H9 (cell line): Measurements from ENCODE around the gene CADM1. TPM values are rescaled to one million over a fixed set of nuclear protein-coding genes. Genes with fewer than 3 reads are reported as not detected.

Experiments
- DNase-seq: peaks from one replicate; pipeline ENCODE4 v3.0.0-alpha.2; 2017
- H2AFZ ChIP-seq: one replicate; pipeline ENCODE4 v1.6.1; 2013; ENCODE audit warnings: mild to moderate bottlenecking, low read length, control low read depth, moderate library complexity
- H2AK5ac ChIP-seq: 2 replicates; pipeline ENCODE4 v1.6.1; 2013; ENCODE audit warnings: low read length, control low read depth, mixed read lengths; ENCODE audit not compliant: insufficient read length
- H2BK120ac ChIP-seq: one replicate; pipeline ENCODE4 v1.6.1; 2013; ENCODE audit warnings: low read depth, mild to moderate bottlenecking, low read length, control low read depth, inconsistent platforms; ENCODE audit not compliant: poor library complexity, severe bottlenecking
- H2BK12ac ChIP-seq: 2 replicates; pipeline ENCODE4 v1.6.1; 2013; ENCODE audit warnings: low read length, control low read depth, mixed read lengths, low read depth; ENCODE audit not compliant: insufficient read length
- H2BK15ac ChIP-seq: 2 replicates; pipeline ENCODE4 v1.6.1; 2013; ENCODE audit warnings: low read depth, low read length, control low read depth
- H2BK20ac ChIP-seq: one replicate; pipeline ENCODE4 v1.6.1; 2013; ENCODE audit warnings: low read depth, mild to moderate bottlenecking, low read length, control low read depth, inconsistent platforms; ENCODE audit not compliant: poor library complexity, severe bottlenecking
- H2BK5ac ChIP-seq: 2 replicates; pipeline ENCODE4 v1.6.1; 2013; ENCODE audit warnings: low read length, control low read depth, mixed read lengths; ENCODE audit not compliant: insufficient read length
- H3K14ac ChIP-seq: 2 replicates; pipeline ENCODE4 v1.6.1; 2013; ENCODE audit warnings: low read length, control low read depth; ENCODE audit not compliant: insufficient read depth
- H3K18ac ChIP-seq: 2 replicates; pipeline ENCODE4 v1.6.1; 2013; ENCODE audit warnings: low read depth, mild to moderate bottlenecking, mixed read lengths, low read length, control low read depth; ENCODE audit not compliant: insufficient read length
- H3K23ac ChIP-seq: 2 replicates; pipeline ENCODE4 v1.6.1; 2013; ENCODE audit warnings: low read length, control low read depth, mixed read lengths, low read depth; ENCODE audit not compliant: insufficient read length
- H3K23me2 ChIP-seq: 2 replicates; pipeline ENCODE4 v1.6.1; 2013; ENCODE audit warnings: low read depth, mild to moderate bottlenecking, mixed read lengths, low read length, control low read depth; ENCODE audit not compliant: insufficient read length, poor library complexity, severe bottlenecking
- H3K27ac ChIP-seq: 2 replicates; pipeline ENCODE4 v1.5.1; 2013; ENCODE audit warnings: low read length, control low read depth, mixed read lengths, low read depth; ENCODE audit not compliant: insufficient read length
- H3K27me3 ChIP-seq: 2 replicates; pipeline ENCODE4 v1.6.1; 2013; ENCODE audit warnings: low read length, control low read depth, inconsistent platforms; ENCODE audit not compliant: insufficient read depth
- H3K4ac ChIP-seq: 2 replicates; pipeline ENCODE4 v1.6.1; 2013; ENCODE audit warnings: low read depth, mild to moderate bottlenecking, control low read depth, inconsistent platforms, low read length, moderate library complexity
- H3K4me1 ChIP-seq: 2 replicates; pipeline ENCODE4 v1.6.1; 2013; ENCODE audit warnings: low read length, control low read depth, inconsistent platforms; ENCODE audit not compliant: insufficient read depth
- H3K4me2 ChIP-seq: 2 replicates; pipeline ENCODE4 v1.6.1; 2013; ENCODE audit warnings: low read length, control low read depth, mixed read lengths; ENCODE audit not compliant: insufficient read length, insufficient read depth
- H3K56ac ChIP-seq: 2 replicates; pipeline ENCODE4 v1.6.1; 2013; ENCODE audit warnings: low read depth, mild to moderate bottlenecking, mixed read lengths, low read length, control low read depth; ENCODE audit not compliant: insufficient read length
- H3K79me1 ChIP-seq: 2 replicates; pipeline ENCODE4 v1.6.1; 2013; ENCODE audit warnings: low read depth, mild to moderate bottlenecking, moderate library complexity, low read length, control low read depth, inconsistent platforms; ENCODE audit not compliant: insufficient read depth, poor library complexity, severe bottlenecking
- H3K79me2 ChIP-seq: 2 replicates; pipeline ENCODE4 v1.6.1; 2013; ENCODE audit warnings: low read length, control low read depth, inconsistent platforms; ENCODE audit not compliant: insufficient read depth
- H3K9ac ChIP-seq: 2 replicates; pipeline ENCODE4 v1.6.1; 2013; ENCODE audit warnings: low read length, control low read depth, mixed read lengths; ENCODE audit not compliant: insufficient read length; ENCODE audit errors: extremely low read depth
- H3K9me3 ChIP-seq: one replicate; pipeline ENCODE4 v1.6.1; 2013; ENCODE audit warnings: low read depth, low read length, inconsistent platforms; ENCODE audit not compliant: control insufficient read depth
- H3T11ph ChIP-seq: one replicate; pipeline ENCODE4 v1.6.1; 2013; ENCODE audit warnings: mild to moderate bottlenecking, low read length, control low read depth, inconsistent platforms
- H4K20me1 ChIP-seq: one replicate; pipeline ENCODE4 v1.6.1; 2013; ENCODE audit not compliant: control insufficient read depth, insufficient read length, insufficient read depth
- H4K5ac ChIP-seq: 2 replicates; pipeline ENCODE4 v1.6.1; 2013; ENCODE audit warnings: low read depth, mild to moderate bottlenecking, mixed read lengths, low read length, control low read depth; ENCODE audit not compliant: insufficient read length
- H4K8ac ChIP-seq: replicated peaks from 2 replicates; pipeline ENCODE4 v1.6.1; 2013; ENCODE audit warnings: low read length, control low read depth, mixed read lengths, low read depth; ENCODE audit not compliant: insufficient read length
- H4K91ac ChIP-seq: 2 replicates; pipeline ENCODE4 v1.6.1; 2013; ENCODE audit warnings: low read depth, mild to moderate bottlenecking, moderate library complexity, mixed read lengths, low read length, control low read depth; ENCODE audit not compliant: insufficient read length
- H3K27ac Mint-ChIP-seq, 3 experiments: 2 replicates in 2 of 3; 3 replicates in 1 of 3; pipeline ENCODE4 v1.8.0; 2020 to 2021; ENCODE audit warnings: mixed read lengths in 3 of 3, mild to moderate bottlenecking in 1 of 3, moderate library complexity in 1 of 3
- H3K27me3 Mint-ChIP-seq: 2 replicates; pipeline ENCODE4 v1.8.0; 2021; ENCODE audit warnings: low read depth, mild to moderate bottlenecking, moderate library complexity, mixed read lengths
- H3K36me3 Mint-ChIP-seq, 3 experiments: 2 replicates in 2 of 3; 3 replicates in 1 of 3; pipeline ENCODE4 v1.8.0; 2020 to 2021; ENCODE audit warnings: low read depth in 3 of 3, mixed read lengths in 3 of 3; ENCODE audit not compliant: insufficient read depth in 1 of 3
- H3K4me1 Mint-ChIP-seq, 2 experiments: 2 replicates each; pipeline ENCODE4 v1.8.0; 2020; ENCODE audit warnings: mixed read lengths in 2 of 2
- H3K4me3 Mint-ChIP-seq, 2 experiments: 2 replicates in 1 of 2; 3 replicates in 1 of 2; pipeline ENCODE4 v1.8.0; 2020 to 2021; ENCODE audit warnings: mild to moderate bottlenecking in 2 of 2, mixed read lengths in 2 of 2, moderate library complexity in 1 of 2
- H3K9me3 Mint-ChIP-seq, 2 experiments: 2 replicates in 1 of 2; 3 replicates in 1 of 2; pipeline ENCODE4 v1.8.0; 2020; ENCODE audit warnings: mild to moderate bottlenecking in 2 of 2, mixed read lengths in 2 of 2, moderate library complexity in 1 of 2
- WGBS: extraction: QIAGEN DNeasy Blood & Tissue Kit; methylation state at CpG from one replicate; pipeline ENCODE4 v1.1.7; 2013; ENCODE audit warnings: missing lambda C conversion rate, low lambda C conversion rate, mixed read lengths; ENCODE audit not compliant: insufficient read length; ENCODE audit errors: extremely low coverage; 5-methylcytosine and 5-hydroxymethylcytosine counted together
- total RNA-seq: library from RNA; stranded (reverse); gene quantifications from 2 replicates; pipeline ENCODE4 v1.2.1, GENCODE V29; 2021
- TF ChIP-seq, protein P1 (sequence below): fragments of 200-600 bp; sonication (generic); conservative IDR thresholded peaks from 3 replicates; pipeline ENCODE4 v1.8.0; 2021; ENCODE audit warnings: antibody characterized with exemption, mild to moderate bottlenecking

Gene CADM1
- total RNA-seq, 1 experiment from 2014 or later = 11.9 TPM

DNA sequence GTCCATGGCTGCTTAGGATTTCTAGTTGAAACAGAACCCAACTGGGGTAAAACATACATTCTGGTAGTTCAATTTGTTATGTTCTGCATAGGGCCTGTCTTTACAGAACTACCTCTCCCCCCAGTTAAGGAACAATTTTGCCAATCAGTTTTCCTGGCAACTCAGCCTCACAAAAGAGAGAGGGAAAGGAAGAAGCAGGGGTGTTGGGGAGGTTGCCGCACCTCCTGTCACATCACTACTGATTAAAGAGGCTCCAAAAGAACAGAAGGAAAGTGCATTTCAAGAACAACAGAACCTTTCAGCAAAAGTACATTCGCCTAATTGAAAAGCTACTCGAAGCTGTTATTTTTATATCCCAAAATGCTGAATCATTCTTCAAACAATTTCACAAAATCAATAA lies 217.6 kb downstream of the CADM1 start:
- H2BK5ac ChIP-seq = no peak overlapping the region
- no peak for DNase-seq
- H3K9ac ChIP-seq = no peak overlapping the region
- H4K5ac ChIP-seq = no peak overlapping the region
- H4K20me1 ChIP-seq = no peaks in the 10 kb centered on the region
- Mint-ChIP-seq H3K4me3 (no peak overlapping the region), H3K36me3 (no peaks in the 10 kb centered on the region), H3K27me3 (no peaks in the 10 kb centered on the region; the same call in 1 of the 2 replicates), H3K27ac (no peak overlapping the region), H3K4me1 (peaks cover 5 to 6% of the 10 kb centered on the region in 2 experiments; a peak in 2 of 4 replicates), H3K9me3 (no peaks in the 10 kb centered on the region)
- no peak overlapping the region for H4K8ac ChIP-seq
- no peaks in the 10 kb centered on the region for H3K23me2 ChIP-seq
- no peak overlapping the region for H3K14ac ChIP-seq
- WGBS = no CpG with 5 or more reads among the region's 3 CpGs
- no peak overlapping the region for H3K27ac ChIP-seq
- H2BK12ac ChIP-seq = no peak overlapping the region
- no peak overlapping the region for H4K91ac ChIP-seq
- H3K79me2 ChIP-seq = no peaks in the 10 kb centered on the region
- no peak overlapping the region for H2AK5ac ChIP-seq
- no peaks in the 10 kb centered on the region for H3K79me1 ChIP-seq
- no peak overlapping the region for H3T11ph ChIP-seq
- no peak overlapping the region for H3K4me2 ChIP-seq
- H2BK20ac ChIP-seq = no peak overlapping the region
- H3K27me3 ChIP-seq = no peaks in the 10 kb centered on the region
- H2BK15ac ChIP-seq = no peak overlapping the region
- no peak overlapping the region for H2BK120ac ChIP-seq
- TF ChIP-seq, protein P1, sequence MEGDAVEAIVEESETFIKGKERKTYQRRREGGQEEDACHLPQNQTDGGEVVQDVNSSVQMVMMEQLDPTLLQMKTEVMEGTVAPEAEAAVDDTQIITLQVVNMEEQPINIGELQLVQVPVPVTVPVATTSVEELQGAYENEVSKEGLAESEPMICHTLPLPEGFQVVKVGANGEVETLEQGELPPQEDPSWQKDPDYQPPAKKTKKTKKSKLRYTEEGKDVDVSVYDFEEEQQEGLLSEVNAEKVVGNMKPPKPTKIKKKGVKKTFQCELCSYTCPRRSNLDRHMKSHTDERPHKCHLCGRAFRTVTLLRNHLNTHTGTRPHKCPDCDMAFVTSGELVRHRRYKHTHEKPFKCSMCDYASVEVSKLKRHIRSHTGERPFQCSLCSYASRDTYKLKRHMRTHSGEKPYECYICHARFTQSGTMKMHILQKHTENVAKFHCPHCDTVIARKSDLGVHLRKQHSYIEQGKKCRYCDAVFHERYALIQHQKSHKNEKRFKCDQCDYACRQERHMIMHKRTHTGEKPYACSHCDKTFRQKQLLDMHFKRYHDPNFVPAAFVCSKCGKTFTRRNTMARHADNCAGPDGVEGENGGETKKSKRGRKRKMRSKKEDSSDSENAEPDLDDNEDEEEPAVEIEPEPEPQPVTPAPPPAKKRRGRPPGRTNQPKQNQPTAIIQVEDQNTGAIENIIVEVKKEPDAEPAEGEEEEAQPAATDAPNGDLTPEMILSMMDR = no peak
- no peaks in the 10 kb centered on the region for H3K4me1 ChIP-seq
- H2AFZ ChIP-seq = no peak overlapping the region
- H3K9me3 ChIP-seq = no peaks in the 10 kb centered on the region
- no peak overlapping the region for H3K4ac ChIP-seq
- H3K23ac ChIP-seq = no peak overlapping the region
- H3K56ac ChIP-seq = no peak overlapping the region
- no peak overlapping the region for H3K18ac ChIP-seq
